NT2/D1 (cell line): ENCODE results near the gene CENPN.

ENCODE experiments used
- YY1 ChIP-seq: IDR thresholded peaks from 2 replicates; pipeline ENCODE4 v1.6.1; 2011; ENCODE audit not compliant: insufficient read length, insufficient read depth
- ZNF274 ChIP-seq: IDR thresholded peaks from 2 replicates; pipeline ENCODE4 v1.6.1; 2011; ENCODE audit warnings: mild to moderate bottlenecking, low read depth, low read length

DNA sequence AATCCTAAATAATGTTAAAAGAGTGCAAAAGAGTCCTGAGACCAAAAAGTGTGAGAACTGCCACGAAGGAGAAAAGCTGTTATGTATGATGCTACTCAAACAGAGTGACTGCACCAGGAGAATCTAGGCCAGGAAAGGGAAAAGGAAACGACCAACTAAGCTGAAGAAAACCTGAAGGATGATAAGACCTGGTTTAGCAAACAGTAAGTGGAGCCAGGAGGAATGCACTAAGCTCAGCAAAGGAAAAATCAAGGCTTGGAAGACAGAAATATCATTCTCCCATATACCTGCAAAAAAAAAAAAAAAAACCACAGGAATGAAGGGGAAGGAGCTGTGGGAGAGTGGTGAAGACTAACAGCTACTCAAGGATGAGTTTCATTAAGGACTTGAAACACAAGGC is 21.4 kb upstream of the CENPN start:
- no peak for TF ChIP-seq YY1
- no peak for TF ChIP-seq ZNF274
